ENCODE results near the gene FSTL1. TPM values are rescaled to one million over a fixed set of nuclear protein-coding genes. Genes with fewer than 3 reads are reported as not detected.
A peak's percentile ranks its signal among the peaks of the same experiment; 100 is the strongest.

The FSTL1 gene
- total RNA-seq, 2 donors from 2014 or later = 212 to 265 TPM

DNA sequence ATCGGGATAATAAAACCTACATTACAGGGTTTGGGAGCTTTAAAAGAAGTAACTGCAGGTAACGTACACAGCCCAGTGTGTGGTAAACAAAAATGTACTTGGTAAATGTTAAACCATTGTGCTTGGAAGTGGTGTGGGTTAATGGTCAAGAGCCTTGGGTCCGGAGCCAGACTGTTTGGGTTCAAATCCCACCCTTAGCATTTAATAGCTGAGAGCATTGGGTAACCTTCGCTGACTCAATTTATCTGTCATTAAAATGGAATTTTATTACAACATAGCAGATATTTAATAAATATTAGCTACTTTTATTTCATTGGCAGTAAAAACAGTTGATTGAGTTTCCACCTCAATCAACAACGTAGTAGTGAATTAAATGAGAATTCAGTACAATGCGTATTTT, 1.5 kb downstream of the FSTL1 start:
- no peak for TF ChIP-seq CTCF (IDR thresholded peaks at IDR 0.05)
- no peak for TF ChIP-seq POLR2AphosphoS5 (IDR thresholded peaks at IDR 0.05)
- TF ChIP-seq POLR2A (IDR thresholded peaks at IDR 0.05) = no peak
- peak overlapping the region; percentile 95 to 98 for H3K27ac ChIP-seq
- peak overlapping the region; percentile 80 to 96 for H3K4me3 ChIP-seq
- H3K9me3 ChIP-seq = no peaks in the 10 kb centered on the region
- peaks cover 22% of the 10 kb centered on the region for H3K4me1 ChIP-seq (replicated peaks)
- intact Hi-C loops (cut with DNase I) = loop anchor here (10.0 kb wide), 1 partner anchor 46 kb away; no protein-coding TSS in a partner anchor
- DNase-seq (ENCODE audit: low spot score) = no peak
- no peaks in the 10 kb centered on the region for H3K27me3 ChIP-seq (replicated peaks; ENCODE audit: insufficient read depth)
- no peaks in the 10 kb centered on the region for H3K36me3 ChIP-seq
- WGBS = 25% methylated on average over 6 of the region's 6 CpGs

- DNase-seq (ENCODE audit: low spot score) = no peak
- 49% methylated on average over 2 of the region's 2 CpGs for WGBS
- H3K27ac ChIP-seq = peak overlapping the region; percentile 95 to 98
- TF ChIP-seq POLR2AphosphoS5 (IDR thresholded peaks at IDR 0.05) (no peak), POLR2A (IDR thresholded peaks at IDR 0.05) (no peak), CTCF (IDR thresholded peaks at IDR 0.05) (no peak)
- peaks cover 22% of the 10 kb centered on the region for H3K4me1 ChIP-seq (replicated peaks)
- intact Hi-C loops (cut with DNase I) = loop anchor here (10.0 kb wide), 1 partner anchor 46 kb away; no protein-coding TSS in a partner anchor
- H3K36me3 ChIP-seq = no peaks in the 10 kb centered on the region
- no peaks in the 10 kb centered on the region for H3K9me3 ChIP-seq
- H3K4me3 ChIP-seq = peak overlapping the region; percentile 80 to 96
- H3K27me3 ChIP-seq (replicated peaks; ENCODE audit: insufficient read depth) = no peaks in the 10 kb centered on the region
These were observed 2.0 kb downstream of the FSTL1 start for GRCh38 chr3:120448756-120449155.

DNA sequence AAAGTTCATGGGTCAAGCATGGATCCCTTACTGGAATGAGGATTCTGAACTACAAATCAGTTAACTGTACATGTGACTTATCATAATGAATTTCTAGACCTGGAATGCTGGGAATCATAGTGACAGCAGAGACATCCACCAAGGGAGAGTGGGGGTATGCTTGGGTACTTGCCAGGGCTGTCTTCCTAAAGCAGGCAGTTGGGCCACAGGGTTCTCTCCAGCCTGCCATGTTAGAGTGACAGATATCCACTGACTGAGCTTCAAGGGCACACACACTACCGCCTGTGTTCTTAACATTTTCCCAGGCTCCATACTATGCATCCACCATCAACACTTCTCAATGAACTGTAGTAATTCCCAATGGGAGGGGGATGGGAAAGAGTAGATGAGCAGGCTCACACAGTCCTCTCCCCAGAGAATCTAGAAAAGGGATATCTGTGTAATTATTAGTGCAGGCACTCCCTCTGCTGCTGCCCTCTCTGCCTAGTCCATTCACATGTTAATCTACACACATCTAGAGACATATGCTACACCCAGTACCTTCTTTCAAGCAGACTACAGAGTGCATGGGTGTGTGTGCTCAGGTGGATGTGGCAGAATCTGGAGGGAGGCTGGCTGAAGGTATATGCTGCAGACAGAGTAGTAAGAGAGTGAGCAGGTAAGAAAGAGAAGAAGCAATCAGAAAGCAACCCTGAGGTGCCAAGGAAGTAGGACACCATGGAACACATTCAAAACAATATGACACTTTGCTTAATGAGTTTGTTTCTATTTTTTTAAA, 3.7 kb downstream of the FSTL1 start:
- intact Hi-C loops (cut with DNase I) = loop anchor here (10.0 kb wide), 1 partner anchor 48 kb away; no protein-coding TSS in a partner anchor
- peak overlapping the region; percentile 38 to 95 for H3K27ac ChIP-seq
- no peak for DNase-seq (ENCODE audit: low spot score)
- TF ChIP-seq CTCF (IDR thresholded peaks at IDR 0.05) (no peak), POLR2A (IDR thresholded peaks at IDR 0.05) (no peak), POLR2AphosphoS5 (IDR thresholded peaks at IDR 0.05) (no peak)
- H3K9me3 ChIP-seq = no peaks in the 10 kb centered on the region
- no peaks in the 10 kb centered on the region for H3K27me3 ChIP-seq (replicated peaks; ENCODE audit: insufficient read depth)
- no peak overlapping the region for H3K4me3 ChIP-seq
- H3K36me3 ChIP-seq = no peaks in the 10 kb centered on the region
- peaks cover 22% of the 10 kb centered on the region for H3K4me1 ChIP-seq (replicated peaks)
- WGBS = 100% methylated on average over 1 of the region's 1 CpG

DNA sequence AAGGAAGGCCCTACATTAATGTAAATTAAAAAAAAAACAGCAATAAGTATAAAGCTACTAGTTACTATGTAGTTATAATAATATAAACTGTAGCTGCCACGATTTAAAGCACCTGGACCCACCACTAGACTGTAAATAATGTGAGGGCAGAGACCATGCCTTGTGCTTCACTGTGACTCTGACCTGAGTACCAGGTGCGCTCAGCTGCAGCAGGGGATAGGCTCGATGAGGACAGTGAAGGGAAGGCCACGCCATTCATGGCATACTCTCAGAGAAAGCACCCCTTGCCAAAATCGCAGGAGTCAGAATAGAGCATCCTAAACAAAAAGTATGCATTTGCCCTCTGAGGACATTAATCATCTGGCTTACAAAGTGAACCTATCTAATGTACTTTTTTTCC, 5.1 kb downstream of the FSTL1 start:
- peaks cover 28% of the 10 kb centered on the region for H3K4me1 ChIP-seq (replicated peaks)
- no peak for TF ChIP-seq CTCF (IDR thresholded peaks at IDR 0.05)
- no peak for DNase-seq (ENCODE audit: low spot score)
- no peaks in the 10 kb centered on the region for H3K9me3 ChIP-seq
- 43% methylated on average over 5 of the region's 5 CpGs for WGBS
- H3K36me3 ChIP-seq = no peaks in the 10 kb centered on the region
- H3K27ac ChIP-seq = peak overlapping the region; percentile 16 to 95
- no peak overlapping the region for H3K4me3 ChIP-seq
- intact Hi-C loops (cut with DNase I) = loop anchor here (10.0 kb wide), 1 partner anchor 49 kb away; no protein-coding TSS in a partner anchor
- H3K27me3 ChIP-seq (replicated peaks; ENCODE audit: insufficient read depth) = no peaks in the 10 kb centered on the region
